GM12874 (cell line): ENCODE results near the gene HM13.

ENCODE experiments used
- CTCF ChIP-seq: IDR thresholded peaks from 2 replicates; pipeline ENCODE4 v1.5.1; 2011; ENCODE audit warnings: low read depth, mild to moderate bottlenecking, control low read depth, low read length, moderate library complexity; ENCODE audit not compliant: insufficient read depth

Gene HM13

GRCh38 chr20:31475472-31476293, 38.6 kb upstream of the HM13 start:
- TF ChIP-seq CTCF: no peak

GRCh38 chr20:31476294-31476585, 38.0 kb upstream of the HM13 start:
- TF ChIP-seq CTCF: no peak

- TF ChIP-seq CTCF: no peak
Measured at GRCh38 chr20:31476643-31477215, 37.5 kb upstream of the HM13 start.

DNA sequence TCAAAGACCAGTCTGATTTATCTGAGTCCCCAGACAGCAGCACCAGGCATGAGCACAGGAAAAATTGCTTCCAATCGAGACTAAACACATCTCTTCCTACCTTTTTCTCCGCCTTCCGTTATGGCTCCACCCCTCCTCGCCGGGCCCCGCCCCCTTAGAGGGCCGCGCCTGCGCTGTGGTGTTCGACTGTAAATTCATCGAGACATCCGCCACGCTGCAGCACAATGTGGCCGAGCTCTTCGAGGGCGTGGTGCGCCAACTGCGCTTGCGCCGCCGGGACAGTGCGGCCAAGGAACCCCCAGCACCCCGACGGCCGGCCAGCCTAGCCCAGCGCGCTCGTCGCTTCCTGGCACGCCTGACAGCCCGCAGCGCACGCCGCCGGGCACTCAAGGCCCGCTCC, 30.2 kb upstream of the HM13 start:
- no peak for TF ChIP-seq CTCF

DNA sequence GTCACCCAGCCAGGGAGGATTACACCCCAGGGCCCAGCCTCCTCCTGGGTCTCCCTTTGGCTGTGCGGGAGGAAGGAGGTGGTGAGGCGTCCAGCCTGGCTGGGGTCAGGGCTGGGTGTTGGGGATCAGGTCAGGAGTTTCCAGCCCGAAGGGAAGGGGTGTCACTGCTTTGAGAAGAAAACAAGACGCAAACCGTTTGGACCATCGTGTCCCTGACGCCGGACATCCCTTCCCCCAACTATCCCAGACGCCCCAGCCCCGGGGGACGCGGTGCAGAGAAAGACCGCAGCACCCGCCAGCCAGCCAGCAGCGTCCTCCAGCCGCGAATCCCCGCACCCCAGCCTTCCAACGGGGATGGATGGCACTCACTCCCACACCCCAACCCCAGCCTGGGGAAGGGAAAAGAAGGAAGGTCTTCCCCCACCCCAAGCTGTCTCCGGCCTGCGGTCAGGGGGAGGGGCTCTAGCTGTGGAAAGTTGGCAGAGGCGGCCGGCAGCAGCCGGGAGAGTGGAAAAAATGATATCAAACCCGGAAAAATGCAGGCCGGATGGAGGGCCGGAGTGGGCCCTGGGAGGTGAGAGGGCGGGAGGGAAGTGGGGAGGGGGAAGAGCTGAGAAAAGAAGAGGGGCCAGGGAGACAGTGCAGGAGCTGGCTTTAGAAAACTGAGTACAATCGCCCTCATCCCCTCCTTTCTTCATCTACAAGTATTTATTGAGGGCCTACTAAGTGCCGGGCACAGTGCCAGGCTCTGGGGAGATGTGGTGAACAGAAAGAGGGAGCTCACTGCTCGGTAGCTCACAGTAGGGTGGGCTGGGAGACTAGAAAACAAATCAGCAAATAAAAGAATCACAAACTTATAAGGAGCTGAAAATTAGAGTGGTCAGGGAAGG, 28.5 kb upstream of the HM13 start:
- TF ChIP-seq CTCF: no peak

DNA sequence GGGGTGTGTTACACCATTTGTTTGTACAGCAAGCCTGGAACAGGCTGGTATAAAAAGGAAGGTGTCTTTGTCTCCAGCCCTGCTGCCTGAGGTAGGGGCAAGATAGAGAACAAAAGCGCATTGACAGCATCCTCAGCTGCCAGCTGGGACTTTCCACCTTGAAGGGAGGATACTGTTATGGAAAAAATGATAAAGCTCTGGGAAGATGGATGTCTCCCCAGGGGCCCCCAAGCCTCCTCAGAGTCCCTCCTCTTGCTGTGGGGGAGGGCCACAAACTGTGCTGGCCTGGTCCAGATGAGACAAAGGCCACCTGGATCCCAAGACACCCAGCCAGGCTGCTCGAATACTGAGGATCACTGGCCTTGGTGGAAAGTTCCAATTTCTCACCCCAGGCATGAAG, 26.1 kb upstream of the HM13 start:
- TF ChIP-seq CTCF: no peak

GRCh38 chr20:31489152-31489551, 25.1 kb upstream of the HM13 start:
- no peak for TF ChIP-seq CTCF
